Subcutaneous abdominal adipose tissue (tissue), 5 donors: ENCODE results near the gene RPS2.
"Not testable (repeated sequence)": the region's sequence is repeated elsewhere in the genome, so short reads cannot be mapped to it uniquely, and the experiment has no call there.

Source experiments
- H3K27ac ChIP-seq: one replicate; pipeline ENCODE4 v1.7.0; 2013; ENCODE audit warnings: low read depth, mild to moderate bottlenecking, inconsistent platforms, low read length, moderate library complexity
- H3K27me3 ChIP-seq, 5 donors: one replicate each; pipeline ENCODE4 v1.7.0; 2013; ENCODE audit warnings: low read length in 5 of 5, inconsistent platforms in 1 of 5; ENCODE audit not compliant: control insufficient read depth in 5 of 5, insufficient read depth in 4 of 5
- H3K36me3 ChIP-seq, 5 donors: one replicate each; pipeline ENCODE4 v1.7.0; 2013; ENCODE audit warnings: low read length in 5 of 5; ENCODE audit not compliant: control insufficient read depth in 5 of 5, insufficient read depth in 5 of 5
- H3K4me1 ChIP-seq, 5 donors: one replicate each; pipeline ENCODE4 v1.7.0; 2013; ENCODE audit warnings: low read length in 5 of 5, mild to moderate bottlenecking in 3 of 5, moderate library complexity in 1 of 5; ENCODE audit not compliant: control insufficient read depth in 5 of 5, insufficient read depth in 5 of 5
- H3K4me3 ChIP-seq, 5 donors: one replicate each; pipeline ENCODE4 v1.7.0; 2013; ENCODE audit warnings: low read length in 5 of 5, low read depth in 1 of 5
- H3K9ac ChIP-seq, 5 donors: one replicate each; pipeline ENCODE4 v1.7.0; 2013; ENCODE audit warnings: low read length in 5 of 5, mild to moderate bottlenecking in 4 of 5, moderate library complexity in 3 of 5
- H3K9me3 ChIP-seq, 5 donors: one replicate each; pipeline ENCODE4 v1.7.0; 2013; ENCODE audit warnings: low read length in 5 of 5; ENCODE audit not compliant: control insufficient read depth in 5 of 5
- donor health status: healthy.
- donor health status: healthy.
- donor health status: healthy.
- donor health status: healthy.
- donor health status: healthy.

RPS2 gene

GRCh38 chr16:1920122-1920521 lies 44.5 kb downstream of the RPS2 start:
- H3K9ac ChIP-seq, H3K9me3 ChIP-seq, H3K4me1 ChIP-seq, H3K36me3 ChIP-seq, H3K4me3 ChIP-seq, H3K27ac ChIP-seq: not testable (repeated sequence)
- peaks cover 50 to 80% (median 71%) of the 10 kb centered on the region in 5 donors for H3K27me3 ChIP-seq

- H3K4me3 ChIP-seq = no peak overlapping the region
- no peak overlapping the region for H3K27ac ChIP-seq
- H3K36me3 ChIP-seq = no peaks in the 10 kb centered on the region
- H3K9ac ChIP-seq = no peak overlapping the region
- H3K4me1 ChIP-seq = peaks cover 0 to 4% (median 0%) of the 10 kb centered on the region in 5 donors
- H3K9me3 ChIP-seq = no peaks in the 10 kb centered on the region
- H3K27me3 ChIP-seq = peaks cover 52 to 83% (median 76%) of the 10 kb centered on the region in 5 donors
Measured at GRCh38 chr16:1919327-1919998, 45.2 kb downstream of the RPS2 start.

GRCh38 chr16:1918351-1919326 lies 46.0 kb downstream of the RPS2 start, which contains the start of gene HS3ST6:
Gene HS3ST6, minus strand, starts transcription at chr16:1918415. Its CDS starts 92 bp downstream, at chr16:1918323.
- H3K27ac ChIP-seq = no peak within 1 kb of the TSS
- H3K4me3 ChIP-seq = no peak within 1 kb of the TSS
- no peaks in the 10 kb centered on the region for H3K36me3 ChIP-seq
- no peaks in the 10 kb centered on the region for H3K9me3 ChIP-seq
- peaks cover 0 to 4% (median 0%) of the 10 kb centered on the region in 5 donors for H3K4me1 ChIP-seq
- H3K9ac ChIP-seq = no peak within 1 kb of the TSS
- peaks cover 59 to 83% (median 76%) of the 10 kb centered on the region in 5 donors for H3K27me3 ChIP-seq

- Histone ChIP-seq H3K4me1 (peaks cover 0 to 4% (median 0%) of the 10 kb centered on the region in 5 donors), H3K4me3 (no peak overlapping the region), H3K9ac (no peak overlapping the region), H3K27me3 (peaks cover 52 to 78% (median 70%) of the 10 kb centered on the region in 5 donors), H3K36me3 (no peaks in the 10 kb centered on the region), H3K9me3 (no peaks in the 10 kb centered on the region), H3K27ac (no peak overlapping the region)
Measured at GRCh38 chr16:1917665-1918350, 46.8 kb downstream of the RPS2 start.

- Histone ChIP-seq H3K27ac (no peak overlapping the region), H3K4me1 (peaks cover 0 to 4% (median 0%) of the 10 kb centered on the region in 5 donors), H3K36me3 (no peaks in the 10 kb centered on the region), H3K27me3 (peaks cover 50 to 72% (median 64%) of the 10 kb centered on the region in 5 donors), H3K4me3 (no peak overlapping the region), H3K9ac (no peak overlapping the region), H3K9me3 (no peaks in the 10 kb centered on the region)
Measured at GRCh38 chr16:1917056-1917664, 47.5 kb downstream of the RPS2 start.

GRCh38 chr16:1916640-1916990 lies 48.0 kb downstream of the RPS2 start:
- Histone ChIP-seq H3K9me3 (no peaks in the 10 kb centered on the region), H3K27me3 (peaks cover 50 to 72% (median 64%) of the 10 kb centered on the region in 5 donors), H3K9ac (no peak overlapping the region), H3K4me3 (no peak overlapping the region), H3K36me3 (no peaks in the 10 kb centered on the region), H3K4me1 (peaks cover 0 to 4% (median 0%) of the 10 kb centered on the region in 5 donors), H3K27ac (no peak overlapping the region)

- Histone ChIP-seq H3K9ac (no peak overlapping the region), H3K27me3 (peaks cover 49 to 75% (median 58%) of the 10 kb centered on the region in 5 donors), H3K4me1 (peaks cover 0 to 4% (median 0%) of the 10 kb centered on the region in 5 donors), H3K36me3 (no peaks in the 10 kb centered on the region), H3K4me3 (no peak overlapping the region), H3K9me3 (no peaks in the 10 kb centered on the region), H3K27ac (no peak overlapping the region)
Measured at GRCh38 chr16:1915732-1916639, 48.6 kb downstream of the RPS2 start.

GRCh38 chr16:1914988-1915387 lies 49.6 kb downstream of the RPS2 start:
- H3K36me3 ChIP-seq = no peaks in the 10 kb centered on the region
- H3K4me3 ChIP-seq = no peak overlapping the region
- no peaks in the 10 kb centered on the region for H3K9me3 ChIP-seq
- no peak overlapping the region for H3K9ac ChIP-seq
- no peak overlapping the region for H3K27ac ChIP-seq
- H3K27me3 ChIP-seq = peaks cover 39 to 66% (median 50%) of the 10 kb centered on the region in 5 donors
- peaks cover 0 to 4% (median 0%) of the 10 kb centered on the region in 5 donors for H3K4me1 ChIP-seq
